Activated CD8-positive, alpha-beta memory T cell treated with anti-CD3 and anti-CD28 coated beads, Interleukin-2, amount 50 U/mL, for 1 hour (primary cell): ENCODE data around the gene RGP1.

ENCODE experiments used
- DNase-seq: peaks from one replicate; pipeline ENCODE4 v3.0.0-alpha.2; 2020; ENCODE audit errors: extremely low read depth

RGP1 gene

GRCh38 chr9:35748858-35749514, at the start of gene RGP1, which contains the start of gene GBA2:
RGP1 (plus strand) TSS chr9:35749287; CDS start chr9:35749756, 469 bp downstream.
GBA2 (minus strand) TSS chr9:35749228; CDS start chr9:35748704, 524 bp downstream.
- no peak for DNase-seq

GRCh38 chr9:35700031-35700430, 49.1 kb upstream of the RGP1 start:
- no peak for DNase-seq

- DNase-seq: no peak
These were observed 48.1 kb upstream of the RGP1 start for GRCh38 chr9:35700942-35701341.

- DNase-seq: no peak
These were observed 46.4 kb upstream of the RGP1 start for GRCh38 chr9:35702696-35703095.

- no peak for DNase-seq
These were observed 45.0 kb upstream of the RGP1 start for GRCh38 chr9:35703906-35704672.

- DNase-seq: no peak
These were observed 43.7 kb upstream of the RGP1 start for GRCh38 chr9:35705372-35705771.

GRCh38 chr9:35705836-35706430, 43.2 kb upstream of the RGP1 start:
- no peak for DNase-seq

GRCh38 chr9:35706951-35707350, 42.1 kb upstream of the RGP1 start:
- no peak for DNase-seq

- DNase-seq: no peak
These were observed 40.9 kb upstream of the RGP1 start for GRCh38 chr9:35708146-35708545.

- DNase-seq: no peak
These were observed 38.1 kb upstream of the RGP1 start for GRCh38 chr9:35710818-35711500.

GRCh38 chr9:35711501-35712428, 37.3 kb upstream of the RGP1 start:
- no peak for DNase-seq

GRCh38 chr9:35712762-35713400, 36.2 kb upstream of the RGP1 start:
- DNase-seq: no peak

GRCh38 chr9:35713578-35713977, 35.5 kb upstream of the RGP1 start:
- no peak for DNase-seq

- no peak for DNase-seq
These were observed 35.0 kb upstream of the RGP1 start for GRCh38 chr9:35714123-35714522.

GRCh38 chr9:35714579-35715252, 34.4 kb upstream of the RGP1 start:
- no peak for DNase-seq

- no peak for DNase-seq
These were observed 32.9 kb upstream of the RGP1 start for GRCh38 chr9:35716230-35716629.

- no peak for DNase-seq
These were observed 31.8 kb upstream of the RGP1 start for GRCh38 chr9:35717132-35717870.

- DNase-seq: no peak
These were observed 30.2 kb upstream of the RGP1 start for GRCh38 chr9:35718721-35719511.

- no peak for DNase-seq
These were observed 29.5 kb upstream of the RGP1 start for GRCh38 chr9:35719546-35719945.
